H1 (cell line): ENCODE data around the gene SFXN1. TPM values are rescaled to one million over a fixed set of nuclear protein-coding genes. Genes with fewer than 3 reads are reported as not detected.

Source experiments
- CTCF ChIA-PET: fragments of 300-600 bp; sonication (Branson Sonifier 250); formaldehyde crosslinking; loops from one replicate; lab custom pipeline; 2021; ENCODE audit not compliant: partially characterized antibody; lab: Charles Lee
- POLR2A ChIA-PET: fragments of 300-600 bp; sonication (Branson Sonifier 250); formaldehyde crosslinking; loops from one replicate; lab custom pipeline; 2021; ENCODE audit warnings: inconsistent platforms; ENCODE audit not compliant: partially characterized antibody; lab: Charles Lee
- DNase-seq, 2 experiments: peaks; one replicate each; pipeline versions ENCODE4 v3.0.0 to v3.0.0-alpha.2; 2010 to 2022; ENCODE audit warnings: low spot score in 2 of 2, low read depth in 1 of 2, mixed read lengths in 1 of 2
- FAIRE-seq: peaks from 2 replicates; lab custom pipeline; 2011; peaks lifted over from hg19 to GRCh38; lab: Jason Lieb, UNC
- H2AFZ ChIP-seq: 2 replicates; pipeline ENCODE4 v1.8.1; 2012; ENCODE audit warnings: low read length, inconsistent platforms
- H2AK5ac ChIP-seq: 2 replicates; pipeline ENCODE4 v1.6.1; 2013; ENCODE audit warnings: low read depth, low read length
- H2BK120ac ChIP-seq: replicated peaks from 2 replicates; pipeline ENCODE3; 2013; ENCODE audit warnings: low read depth, low read length, inconsistent platforms
- H2BK12ac ChIP-seq: 2 replicates; pipeline ENCODE4 v1.6.1; 2013; ENCODE audit warnings: low read depth, low read length
- H2BK15ac ChIP-seq: 2 replicates; pipeline ENCODE4 v1.6.1; 2013; ENCODE audit warnings: low read length
- H2BK20ac ChIP-seq: 2 replicates; pipeline ENCODE4 v1.6.1; 2013; ENCODE audit warnings: low read length
- H2BK5ac ChIP-seq: 2 replicates; pipeline ENCODE4 v1.6.1; 2013; ENCODE audit warnings: low read depth, low read length
- H3K14ac ChIP-seq: 2 replicates; pipeline ENCODE4 v1.6.1; 2013; ENCODE audit warnings: inconsistent platforms; ENCODE audit not compliant: insufficient read length
- H3K18ac ChIP-seq: 2 replicates; pipeline ENCODE4 v1.6.1; 2013; ENCODE audit warnings: low read length; ENCODE audit errors: extremely low read depth
- H3K23ac ChIP-seq: 2 replicates; pipeline ENCODE4 v1.6.1; 2013; ENCODE audit warnings: inconsistent platforms; ENCODE audit not compliant: insufficient read length
- H3K23me2 ChIP-seq: 2 replicates; pipeline ENCODE4 v1.6.1; 2013; ENCODE audit warnings: low read depth, low read length
- H3K27ac ChIP-seq: 2 replicates; pipeline ENCODE4 v1.6.1; 2011; ENCODE audit warnings: low read depth, low read length, inconsistent platforms
- H3K27me3 ChIP-seq, 4 experiments: replicated peaks in 1 of 4; 1 replicate in 1 of 4; 2 replicates in 3 of 4; pipeline versions ENCODE4 v1.6.1 to v1.8.1; 2011 to 2013; ENCODE audit warnings: low read length in 3 of 4, mild to moderate bottlenecking in 3 of 4, inconsistent platforms in 2 of 4, mixed read lengths in 2 of 4, moderate library complexity in 1 of 4; ENCODE audit not compliant: control insufficient read depth in 3 of 4, insufficient read depth in 3 of 4; ENCODE audit errors: extremely low read depth in 1 of 4
- H3K36me3 ChIP-seq, 4 experiments: 2 replicates each; pipeline versions ENCODE4 v1.6.1 to v1.8.1; 2011 to 2013; ENCODE audit warnings: mild to moderate bottlenecking in 4 of 4, low read length in 3 of 4, moderate library complexity in 2 of 4, control low read depth in 1 of 4, inconsistent platforms in 1 of 4; ENCODE audit not compliant: insufficient read depth in 4 of 4, control insufficient read depth in 2 of 4
- H3K4ac ChIP-seq: replicated peaks from 2 replicates; pipeline ENCODE3; 2013; ENCODE audit warnings: low read length, low read depth, mixed read lengths, inconsistent platforms; ENCODE audit not compliant: insufficient read length
- H3K4me1 ChIP-seq, 4 experiments: replicated peaks in 1 of 4; 1 replicate in 1 of 4; 2 replicates in 3 of 4; pipeline versions ENCODE4 v1.6.1 to v1.8.1; 2011 to 2013; ENCODE audit warnings: low read length in 3 of 4, inconsistent platforms in 2 of 4, mixed read lengths in 1 of 4; ENCODE audit not compliant: insufficient read depth in 4 of 4, control insufficient read depth in 3 of 4
- H3K4me2 ChIP-seq, 2 experiments: 2 replicates each; pipeline versions ENCODE4 v1.6.1 to v1.8.1; 2011 to 2013; ENCODE audit warnings: low read depth in 2 of 2, low read length in 2 of 2, control low read depth in 1 of 2, inconsistent platforms in 1 of 2, mild to moderate bottlenecking in 1 of 2; ENCODE audit not compliant: insufficient read depth in 1 of 2
- H3K4me3 ChIP-seq, 4 experiments: fragments of 200-600, 300-600 bp in 1 of 4; sonication (generic), shearing (Covaris generic), sonication (Bioruptor Twin) in 1 of 4; 2 replicates each; pipeline versions ENCODE4 v1.5.1 to v1.8.1; 2011 to 2016; ENCODE audit warnings: low read length in 4 of 4, low read depth in 3 of 4, control low read depth in 2 of 4, inconsistent platforms in 2 of 4, mild to moderate bottlenecking in 2 of 4, mixed read lengths in 1 of 4, moderate library complexity in 1 of 4; ENCODE audit not compliant: insufficient read depth in 2 of 4; ENCODE audit errors: extremely low read depth in 1 of 4
- H3K56ac ChIP-seq: replicated peaks from 2 replicates; pipeline ENCODE3; 2013; ENCODE audit warnings: low read depth, mild to moderate bottlenecking, mixed read lengths, low read length, inconsistent platforms; ENCODE audit not compliant: insufficient read length
- H3K79me1 ChIP-seq: 2 replicates; pipeline ENCODE4 v1.6.1; 2013; ENCODE audit warnings: low read depth, low read length, control low read depth
- H3K79me2 ChIP-seq, 2 experiments: 2 replicates each; pipeline versions ENCODE4 v1.6.1 to v1.8.1; 2012 to 2013; ENCODE audit warnings: low read length in 2 of 2, mild to moderate bottlenecking in 2 of 2, inconsistent platforms in 1 of 2; ENCODE audit not compliant: insufficient read depth in 2 of 2, control insufficient read depth in 1 of 2
- H3K9ac ChIP-seq, 4 experiments: replicated peaks in 1 of 4; 1 replicate in 1 of 4; 2 replicates in 3 of 4; pipeline versions ENCODE4 v1.6.1 to v1.8.1; 2011 to 2013; ENCODE audit warnings: low read depth in 3 of 4, low read length in 3 of 4, control low read depth in 2 of 4, mild to moderate bottlenecking in 2 of 4, moderate library complexity in 2 of 4, inconsistent platforms in 1 of 4; ENCODE audit errors: extremely low read depth in 1 of 4
- H3K9me3 ChIP-seq, 2 experiments: 2 replicates each; pipeline versions ENCODE4 v1.6.1 to v1.8.1; 2012 to 2013; ENCODE audit warnings: mild to moderate bottlenecking in 2 of 2, moderate library complexity in 2 of 2, control low read depth in 1 of 2, inconsistent platforms in 1 of 2, low read depth in 1 of 2, low read length in 1 of 2, mixed read lengths in 1 of 2; ENCODE audit not compliant: insufficient read depth in 2 of 2
- H4K20me1 ChIP-seq, 2 experiments: replicated peaks in 1 of 2; 2 replicates each; pipeline versions ENCODE3 to v1.8.1; 2011 to 2013; ENCODE audit warnings: inconsistent platforms in 2 of 2, low read length in 2 of 2, mild to moderate bottlenecking in 1 of 2; ENCODE audit not compliant: insufficient read depth in 2 of 2, control insufficient read depth in 1 of 2
- H4K5ac ChIP-seq: 2 replicates; pipeline ENCODE4 v1.6.1; 2013; ENCODE audit warnings: low read length, low read depth, mixed read lengths, inconsistent platforms; ENCODE audit not compliant: insufficient read length
- H4K8ac ChIP-seq: 2 replicates; pipeline ENCODE4 v1.8.0; 2013; ENCODE audit warnings: mild to moderate bottlenecking, moderate library complexity, low read length, inconsistent platforms; ENCODE audit not compliant: insufficient read depth; ENCODE audit errors: extremely low read depth
- H4K91ac ChIP-seq: replicated peaks from 2 replicates; pipeline ENCODE3; 2013; ENCODE audit warnings: low read length, mixed read lengths, inconsistent platforms; ENCODE audit not compliant: insufficient read length
- CBX5 ChIP-seq: fragments of 300-800, 300-1000 bp; sonication (generic); IDR thresholded peaks from 2 replicates; pipeline ENCODE4 v1.7.1; 2016; ENCODE audit warnings: antibody characterized with exemption, low read length, low read depth
- CTBP2 ChIP-seq: IDR thresholded peaks from 2 replicates; pipeline ENCODE4 v1.7.0; 2011; ENCODE audit warnings: borderline replicate concordance, mild to moderate bottlenecking, moderate library complexity, mixed read lengths, low read length; ENCODE audit not compliant: insufficient read depth, insufficient read length
- KDM1A ChIP-seq: fragments of 200-600, 300-600 bp; sonication (generic); IDR thresholded peaks from 2 replicates; pipeline ENCODE4 v1.7.1; 2016; ENCODE audit warnings: mild to moderate bottlenecking, low read length, borderline replicate concordance
- RAD21 ChIP-seq, 2 experiments: IDR thresholded peaks in 1 of 2; conservative IDR thresholded peaks in 1 of 2; 2 replicates each; pipeline ENCODE4 v1.6.1; 2011; ENCODE audit warnings: low read depth in 2 of 2, low read length in 2 of 2, improper control_type of control experiment in 1 of 2, inconsistent platforms in 1 of 2, mild to moderate bottlenecking in 1 of 2, moderate library complexity in 1 of 2
- SIRT6 ChIP-seq: IDR thresholded peaks from one replicate; pipeline ENCODE4 v1.7.1; 2012; ENCODE audit warnings: low read length, inconsistent platforms
- TEAD4 ChIP-seq: IDR thresholded peaks from 2 replicates; pipeline ENCODE4 v1.6.1; 2012; ENCODE audit warnings: low read depth, low read length, inconsistent platforms, mixed read lengths
- WGBS, 2 experiments: shearing (Covaris generic) in 1 of 2; methylation state at CpG; one replicate each; pipeline versions ENCODE4 v1.1.6 to v1.1.7; 2013 to 2015; ENCODE audit warnings: low lambda C conversion rate in 2 of 2, mixed read lengths in 2 of 2, inconsistent platforms in 1 of 2, low coverage in 1 of 2, missing lambda C conversion rate in 1 of 2; ENCODE audit not compliant: insufficient replicate concordance in 2 of 2, insufficient coverage in 1 of 2, insufficient read length in 1 of 2; ENCODE audit errors: extremely low coverage in 1 of 2, missing lambda C conversion rate in 1 of 2; 5-methylcytosine and 5-hydroxymethylcytosine counted together
- polyA plus RNA-seq, 7 experiments: library from polyadenylated mRNA; depleted of rRNA in 3 of 7; stranded (reverse) in 5 of 7; unstranded in 2 of 7; fragments of >200 nt in 5 of 7; fragments of 200-250 nt in 2 of 7; gene quantifications; 1 replicate in 5 of 7; 2 replicates in 1 of 7; 4 replicates in 1 of 7; pipeline versions ENCODE4 v1.2.1 to v1.2.3, GENCODE V29; 2011 to 2013; ENCODE audit warnings: missing spikeins in 2 of 7, mixed read lengths in 2 of 7
- total RNA-seq: library from RNA; stranded (reverse); fragmentation: NEBNext Ultra II Directional; extraction: Animal tissue kit (Norgen Biotek cat#: 25700); gene quantifications from 2 replicates; pipeline ENCODE4 v1.2.1, GENCODE V29; 2021

Gene SFXN1
- total and polyA plus RNA-seq, 2 of the 8 experiments (the other 6 are each of a cell fraction or from before 2014, with no cell fraction given) = 72.7 to 97.6 TPM

GRCh38 chr5:175457466-175457865 lies 20.9 kb upstream of the SFXN1 start:
- H4K20me1 ChIP-seq = no peaks in the 10 kb centered on the region
- no peak overlapping the region for H4K8ac ChIP-seq
- H3K23me2 ChIP-seq = no peaks in the 10 kb centered on the region
- WGBS, 2 experiments = 95% methylated on average over 1 of the region's 1 CpG; no CpG with 5 or more reads in 1 of the 2 experiments
- FAIRE-seq = peak; percentile 55
- no peak overlapping the region for H2BK120ac ChIP-seq
- no peak overlapping the region for H3K4ac ChIP-seq
- no peak overlapping the region for H3K14ac ChIP-seq
- no peak overlapping the region for H2BK12ac ChIP-seq
- no peak overlapping the region for H3K4me3 ChIP-seq
- no peaks in the 10 kb centered on the region for H3K36me3 ChIP-seq
- CTCF ChIA-PET = interaction anchor here (0.6 to 2.0 kb wide), 5 partner anchors 8 to 396 kb away, joined by 3 to 15 read pairs (median 3); no protein-coding TSS in a partner anchor
- H4K91ac ChIP-seq = no peak overlapping the region
- H3K9ac ChIP-seq = no peak overlapping the region
- no peak overlapping the region for H2AFZ ChIP-seq
- no peak overlapping the region for H3K23ac ChIP-seq
- H3K18ac ChIP-seq = no peak overlapping the region
- no peaks in the 10 kb centered on the region for H3K4me1 ChIP-seq
- H2BK5ac ChIP-seq = no peak overlapping the region
- H2BK20ac ChIP-seq = no peak overlapping the region
- H3K27me3 ChIP-seq = no peaks in the 10 kb centered on the region
- no peaks in the 10 kb centered on the region for H3K79me2 ChIP-seq
- H3K56ac ChIP-seq = no peak overlapping the region
- no peaks in the 10 kb centered on the region for H3K9me3 ChIP-seq
- H2AK5ac ChIP-seq = no peak overlapping the region
- POLR2A ChIA-PET = no interaction called here
- no peak overlapping the region for H4K5ac ChIP-seq
- no peak overlapping the region for H2BK15ac ChIP-seq
- DNase-seq = no peak
- no peak overlapping the region for H3K27ac ChIP-seq
- H3K4me2 ChIP-seq = no peak overlapping the region
- TF ChIP-seq RAD21 (IDR thresholded peaks at IDR 0.05 in 1 of 2, conservative IDR thresholded peaks at IDR 0.05 in 1 of 2; ENCODE audit: low read depth in 2 of 2, low read length in 2 of 2) (peak; percentile 34 to 38; a peak in 3 of 4 replicates), CBX5 (no peak), SIRT6 (no peak), CTBP2 (no peak), KDM1A (no peak), TEAD4 (no peak)
- H3K79me1 ChIP-seq = no peaks in the 10 kb centered on the region
